22Rv1 (cell line): ENCODE measurements around the gene CERCAM.
A peak's percentile ranks its signal among the peaks of the same experiment; 100 is the strongest.
"Not testable (repeated sequence)": the region's sequence is repeated elsewhere in the genome, so short reads cannot be mapped to it uniquely, and the experiment has no call there.

Experiments used
- H3K27ac ChIP-seq: fragments of 450-650 bp; 2 replicates; pipeline ENCODE4 v1.5.1; 2017
- CTCF ChIP-seq: fragments of 450-650 bp; IDR thresholded peaks from 2 replicates; pipeline ENCODE4 v1.5.1; 2017; ENCODE audit warnings: mild to moderate bottlenecking
- ZFX ChIP-seq: fragments of 450-650 bp; IDR thresholded peaks from 2 replicates; pipeline ENCODE4 v1.6.1; 2017; ENCODE audit warnings: antibody characterized with exemption, borderline replicate concordance

Gene CERCAM

GRCh38 chr9:128435611-128436010 lies 15.0 kb downstream of the CERCAM start:
- TF ChIP-seq CTCF (no peak), ZFX (no peak)
- no peak overlapping the region for H3K27ac ChIP-seq

- H3K27ac ChIP-seq = no peak overlapping the region
These were observed 17.9 kb downstream of the CERCAM start for GRCh38 chr9:128438343-128439109.

GRCh38 chr9:128439273-128439672 lies 18.6 kb downstream of the CERCAM start:
- H3K27ac ChIP-seq = no peak overlapping the region
- no peak for TF ChIP-seq ZFX
- no peak for TF ChIP-seq CTCF

More at GRCh38 chr9:128438343-128439109, 17.9 kb downstream of the CERCAM start:
- peak; percentile 98 for TF ChIP-seq CTCF
- no peak for TF ChIP-seq ZFX

- H3K27ac ChIP-seq = no peak overlapping the region
- TF ChIP-seq CTCF (no peak), ZFX (no peak)
These were observed 21.5 kb downstream of the CERCAM start for GRCh38 chr9:128442150-128442549.

- H3K27ac ChIP-seq = not testable (repeated sequence)
These were observed 25.8 kb downstream of the CERCAM start for GRCh38 chr9:128446505-128446904.

GRCh38 chr9:128448746-128449145 lies 28.1 kb downstream of the CERCAM start:
- TF ChIP-seq ZFX (no peak), CTCF (no peak)
- H3K27ac ChIP-seq = no peak overlapping the region

- H3K27ac ChIP-seq = peak overlapping the region; percentile 93
- TF ChIP-seq ZFX (no peak), CTCF (no peak)
These were observed 34.3 kb downstream of the CERCAM start for GRCh38 chr9:128454991-128455390.

GRCh38 chr9:128455849-128456612 lies 35.4 kb downstream of the CERCAM start, which contains the start of gene ODF2:
Gene ODF2, plus strand, starts transcription at chr9:128456006. Its CDS starts 86 bp downstream, at chr9:128456092.
- no peak; the same call in 1 of the 2 replicates for TF ChIP-seq CTCF
- no peak for TF ChIP-seq ZFX
- peak within 1 kb of the TSS; percentile 93 for H3K27ac ChIP-seq
